ENCODE measurements around the gene CLEC7A. TPM values are rescaled to one million over a fixed set of nuclear protein-coding genes. Genes with fewer than 3 reads are reported as not detected.

The CLEC7A gene
- total RNA-seq, 1 experiment from 2014 or later, result not detected

GRCh38 chr12:10179776-10180181 is 49.8 kb upstream of the CLEC7A start:
- Histone ChIP-seq H3K27me3 (ENCODE audit: insufficient read depth, low read length) (no peaks in the 10 kb centered on the region), H3K23ac (ENCODE audit: insufficient read length, low read depth, low read length) (no peak overlapping the region), H3K4me2 (ENCODE audit: insufficient read depth, insufficient read length, low read length) (no peak overlapping the region), H2BK20ac (ENCODE audit: low read depth, low read length, poor library complexity, severe bottlenecking) (no peak overlapping the region), H3K4ac (ENCODE audit: low read depth, low read length) (no peak overlapping the region), H2BK15ac (ENCODE audit: low read depth, low read length) (no peak overlapping the region), H4K8ac (replicated peaks; ENCODE audit: insufficient read length, low read depth, low read length) (no peak overlapping the region), H4K20me1 (ENCODE audit: control insufficient read depth, insufficient read depth, insufficient read length) (no peaks in the 10 kb centered on the region), H4K91ac (ENCODE audit: insufficient read length, low read depth, low read length) (no peak overlapping the region), H2AFZ (ENCODE audit: low read length) (no peak overlapping the region), H4K5ac (ENCODE audit: insufficient read length, low read depth, low read length) (no peak overlapping the region), H3K23me2 (ENCODE audit: insufficient read length, low read depth, low read length, poor library complexity, severe bottlenecking) (no peaks in the 10 kb centered on the region), H3T11ph (ENCODE audit: low read length) (no peak overlapping the region), H3K9me3 (ENCODE audit: control insufficient read depth, low read depth, low read length) (no peaks in the 10 kb centered on the region), H3K14ac (ENCODE audit: insufficient read depth, low read length) (no peak overlapping the region), H2AK5ac (ENCODE audit: insufficient read length, low read length) (no peak overlapping the region), H3K18ac (ENCODE audit: insufficient read length, low read depth, low read length) (no peak overlapping the region), H3K27ac (ENCODE audit: insufficient read length, low read depth, low read length) (no peak overlapping the region), H2BK120ac (ENCODE audit: low read depth, low read length, poor library complexity, severe bottlenecking) (no peak overlapping the region), H3K56ac (ENCODE audit: insufficient read length, low read depth, low read length) (no peak overlapping the region), H3K9ac (ENCODE audit: extremely low read depth, insufficient read length, low read length) (no peak overlapping the region), H3K4me1 (ENCODE audit: insufficient read depth, low read length) (no peaks in the 10 kb centered on the region), H3K79me2 (ENCODE audit: insufficient read depth, low read length) (no peaks in the 10 kb centered on the region), H2BK5ac (ENCODE audit: insufficient read length, low read length) (no peak overlapping the region), H3K79me1 (ENCODE audit: insufficient read depth, low read depth, low read length, poor library complexity, severe bottlenecking) (no peaks in the 10 kb centered on the region), H2BK12ac (ENCODE audit: insufficient read length, low read depth, low read length) (no peak overlapping the region)
- TF ChIP-seq CTCF (conservative IDR thresholded peaks at IDR 0.05), result no peak
- Mint-ChIP-seq H3K4me1 (peaks cover 5 to 6% of the 10 kb centered on the region in 2 experiments), H3K9me3 (no peaks in the 10 kb centered on the region), H3K27ac (no peak overlapping the region), H3K36me3 (ENCODE audit: insufficient read depth in 1 of 3, low read depth in 3 of 3) (no peaks in the 10 kb centered on the region), H3K27me3 (ENCODE audit: low read depth) (no peaks in the 10 kb centered on the region), H3K4me3 (no peak overlapping the region)
- WGBS (ENCODE audit: extremely low coverage, insufficient read length, low lambda C conversion rate), result no CpG with 5 or more reads among the region's 5 CpGs
- DNase-seq, result no peak
